Adrenal gland (tissue), 12 donors: ENCODE measurements around the gene LMBR1L. TPM values are rescaled to one million over a fixed set of nuclear protein-coding genes. Genes with fewer than 3 reads are reported as not detected.

Experiments
- DNase-seq, 7 donors: peaks; one replicate each; pipeline ENCODE4 v3.0.0-alpha.2; 2019 to 2020
- H3K27ac ChIP-seq, 5 donors: fragments of 200-600 bp; sonication (generic) in 4 of 5; 1 replicate in 3 of 5; 2 replicates in 2 of 5; pipeline versions ENCODE4 v1.5.1 to v1.8.0; 2016 to 2020; ENCODE audit warnings: mild to moderate bottlenecking in 1 of 5
- H3K27me3 ChIP-seq: fragments of 200-600 bp; 2 replicates; pipeline ENCODE4 v1.8.0; 2021
- H3K36me3 ChIP-seq, 2 donors: fragments of 200-600 bp; replicated peaks in 1 of 2; 1 replicate in 1 of 2; 2 replicates in 1 of 2; pipeline versions ENCODE4 v1.5.1 to v1.8.0; 2018 to 2022
- H3K4me1 ChIP-seq, 2 donors: fragments of 200-600 bp; replicated peaks in 1 of 2; 1 replicate in 1 of 2; 2 replicates in 1 of 2; pipeline versions ENCODE4 v1.5.1 to v1.8.0; 2018 to 2021
- H3K4me3 ChIP-seq, 4 donors: fragments of 200-600 bp; sonication (generic) in 3 of 4; one replicate each; pipeline ENCODE4 v1.5.1; 2016 to 2018
- H3K9me3 ChIP-seq, 3 donors: fragments of 200-600 bp; sonication (generic) in 1 of 3; replicated peaks in 1 of 3; 1 replicate in 2 of 3; 2 replicates in 1 of 3; pipeline versions ENCODE4 v1.5.1 to v1.8.0; 2016 to 2021
- POLR2A ChIP-seq, 2 donors: fragments of 450-650 bp; IDR thresholded peaks; one replicate each; pipeline ENCODE4 v1.6.1; 2017; ENCODE audit warnings: antibody characterized with exemption in 2 of 2, mild to moderate bottlenecking in 2 of 2, moderate library complexity in 1 of 2
- WGBS, 4 donors: extraction: QIAGEN DNeasy Blood & Tissue Kit in 2 of 4; methylation state at CpG; one replicate each; pipeline versions ENCODE4 v1.1.5 to v1.1.7; 2013 to 2017; 5-methylcytosine and 5-hydroxymethylcytosine counted together
- intact Hi-C, 2 donors: fragments of 100-400 bp; cut with DNase I; formaldehyde crosslinking; loops; one replicate each; pipeline versions ENCODE4 v1.14.1 to v1.15.0; 2022 to 2023
- polyA plus RNA-seq, 3 donors: library from polyadenylated mRNA; stranded (reverse); fragments of 200-250 nt in 2 of 3; fragments of 350-450 nt in 1 of 3; fragmentation: Illumina TruSeq in 1 of 3; extraction: RNeasy Lipid Tissue Mini Kit (QIAGEN cat#74804) in 1 of 3; gene quantifications; one replicate each; pipeline ENCODE4 v1.2.3, GENCODE V29; 2013 to 2014
- total RNA-seq, 9 donors: library from RNA; depleted of rRNA in 4 of 9; stranded (reverse); fragments of >200 nt in 4 of 9; fragments of 120-200 nt in 1 of 9; fragmentation: NEBNext Ultra II Directional in 1 of 9; extraction: Animal tissue kit (Norgen Biotek cat#: 25700) in 1 of 9; gene quantifications; one replicate each; pipeline versions ENCODE4 v1.1.0 to v1.2.4, GENCODE V29; 2013 to 2023
- TF ChIP-seq, protein P1 (sequence below), 6 experiments: fragments of 450-650 bp in 4 of 6; fragments of 200-600 bp in 2 of 6; sonication (generic) in 1 of 6; IDR thresholded peaks; 1 replicate in 5 of 6; 2 replicates in 1 of 6; pipeline versions ENCODE4 v1.5.1 to v1.8.0; 2016 to 2021; ENCODE audit warnings: antibody characterized with exemption in 6 of 6, mild to moderate bottlenecking in 2 of 6, moderate library complexity in 1 of 6
- donor health status: healthy with polysubstance abuse.
- donor health status: Bipolar disorder and iron deficiency.
- donor health status: DM: yes; HTN: yes; CAD: no.
- donor health status: DM: no; HTN: no; CAD: no.
- donor health status: DM: no; HTN: no; CAD: no.
- donor health status: DM: yes; HTN: yes; CAD: no.

Gene LMBR1L
- total and polyA plus RNA-seq, 12 donors = 20.6 to 136 (median 77.5) TPM

DNA sequence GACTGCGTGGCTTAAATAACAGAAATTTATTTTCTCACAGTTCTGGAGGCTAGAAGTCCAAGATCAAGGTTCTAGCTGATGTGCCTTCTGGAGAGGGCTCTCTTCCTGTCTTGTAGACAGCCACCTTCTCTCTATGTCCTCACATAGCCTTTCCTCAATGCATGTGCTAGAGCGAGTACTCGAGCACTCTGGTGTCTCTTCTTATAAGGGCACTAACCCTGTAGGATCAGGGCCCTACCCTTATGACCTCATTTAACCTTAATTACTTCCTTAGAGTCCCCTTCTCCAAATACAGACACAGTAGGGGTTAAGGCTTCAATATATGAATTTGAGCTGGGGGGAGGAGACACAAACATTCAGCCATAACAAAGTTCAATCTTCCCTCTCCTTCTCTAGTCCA, 26.2 kb downstream of the LMBR1L start:
- Histone ChIP-seq H3K36me3 (no peaks in the 10 kb centered on the region), H3K27me3 (no peaks in the 10 kb centered on the region), H3K27ac (no peak overlapping the region), H3K9me3 (no peaks in the 10 kb centered on the region), H3K4me1 (peaks cover 0 to 7% of the 10 kb centered on the region in 2 donors), H3K4me3 (no peak overlapping the region)
- intact Hi-C loops = no loop called here
- TF ChIP-seq, protein P1, sequence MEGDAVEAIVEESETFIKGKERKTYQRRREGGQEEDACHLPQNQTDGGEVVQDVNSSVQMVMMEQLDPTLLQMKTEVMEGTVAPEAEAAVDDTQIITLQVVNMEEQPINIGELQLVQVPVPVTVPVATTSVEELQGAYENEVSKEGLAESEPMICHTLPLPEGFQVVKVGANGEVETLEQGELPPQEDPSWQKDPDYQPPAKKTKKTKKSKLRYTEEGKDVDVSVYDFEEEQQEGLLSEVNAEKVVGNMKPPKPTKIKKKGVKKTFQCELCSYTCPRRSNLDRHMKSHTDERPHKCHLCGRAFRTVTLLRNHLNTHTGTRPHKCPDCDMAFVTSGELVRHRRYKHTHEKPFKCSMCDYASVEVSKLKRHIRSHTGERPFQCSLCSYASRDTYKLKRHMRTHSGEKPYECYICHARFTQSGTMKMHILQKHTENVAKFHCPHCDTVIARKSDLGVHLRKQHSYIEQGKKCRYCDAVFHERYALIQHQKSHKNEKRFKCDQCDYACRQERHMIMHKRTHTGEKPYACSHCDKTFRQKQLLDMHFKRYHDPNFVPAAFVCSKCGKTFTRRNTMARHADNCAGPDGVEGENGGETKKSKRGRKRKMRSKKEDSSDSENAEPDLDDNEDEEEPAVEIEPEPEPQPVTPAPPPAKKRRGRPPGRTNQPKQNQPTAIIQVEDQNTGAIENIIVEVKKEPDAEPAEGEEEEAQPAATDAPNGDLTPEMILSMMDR (IDR thresholded peaks at IDR 0.05) = no peak
- TF ChIP-seq POLR2A (IDR thresholded peaks at IDR 0.05) = no peak
- no peak for DNase-seq
- WGBS, 4 donors = 92 to 98% (median 95%) methylated on average over 3 of the region's 3 CpGs

DNA sequence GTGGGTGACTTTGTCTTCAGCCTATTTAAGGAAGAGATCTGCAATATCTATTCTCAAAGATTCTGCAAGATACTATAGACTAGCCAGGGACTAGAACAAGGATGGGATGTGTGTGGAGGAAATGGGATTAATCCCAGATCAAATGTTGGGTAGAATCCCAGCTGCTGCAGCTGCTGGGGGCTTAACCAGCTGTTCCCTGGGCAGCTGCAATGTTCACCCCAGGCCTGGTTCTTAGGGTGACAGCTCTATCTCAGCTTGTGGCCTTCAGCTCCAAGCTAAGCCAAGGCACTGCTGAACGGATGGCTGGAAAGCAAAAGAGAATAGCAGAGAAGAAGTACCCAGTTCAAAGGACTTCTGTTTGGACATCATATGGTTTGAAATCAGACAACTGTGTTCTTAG, 30.9 kb downstream of the LMBR1L start:
- WGBS, 4 donors = 63 to 77% (median 65%) methylated on average over 1 of the region's 1 CpG
- TF ChIP-seq, protein P1 (IDR thresholded peaks at IDR 0.05) = no peak
- no peak for TF ChIP-seq POLR2A (IDR thresholded peaks at IDR 0.05)
- intact Hi-C loops = no loop called here
- DNase-seq = no peak
- no peaks in the 10 kb centered on the region for H3K27me3 ChIP-seq
- H3K9me3 ChIP-seq = no peaks in the 10 kb centered on the region
- H3K4me1 ChIP-seq = no peaks in the 10 kb centered on the region
- H3K4me3 ChIP-seq = no peak overlapping the region
- H3K36me3 ChIP-seq = no peaks in the 10 kb centered on the region
- H3K27ac ChIP-seq = no peak overlapping the region

DNA sequence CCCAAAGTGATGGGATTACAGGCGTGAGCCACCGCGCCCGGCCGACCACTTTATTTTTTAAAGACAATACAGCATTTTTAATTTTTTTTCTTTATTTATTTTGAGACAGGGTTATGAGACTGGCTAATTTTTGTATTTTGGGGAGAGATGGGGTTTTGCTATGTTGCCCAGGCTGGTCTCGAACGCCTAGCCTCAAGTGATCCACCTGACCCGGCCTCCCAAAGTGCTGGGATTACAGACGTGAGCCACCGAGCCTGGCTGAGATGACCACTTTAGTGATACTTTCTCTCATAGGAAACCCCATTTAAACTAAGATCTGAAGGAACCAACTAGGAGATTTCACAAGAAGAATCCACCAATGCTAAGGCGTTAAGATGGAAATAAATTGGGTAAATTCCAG, 39.7 kb downstream of the LMBR1L start:
- TF ChIP-seq, protein P1 (IDR thresholded peaks at IDR 0.05) = no peak
- no peak for TF ChIP-seq POLR2A (IDR thresholded peaks at IDR 0.05)
- no peaks in the 10 kb centered on the region for H3K9me3 ChIP-seq
- WGBS, 4 donors = 86 to 98% (median 92%) methylated on average over 11 of the region's 11 CpGs
- H3K27ac ChIP-seq = no peak overlapping the region
- no peak for DNase-seq
- peaks cover 0 to 10% of the 10 kb centered on the region in 2 donors for H3K4me1 ChIP-seq
- intact Hi-C loops = no loop called here
- no peaks in the 10 kb centered on the region for H3K27me3 ChIP-seq
- no peak overlapping the region for H3K4me3 ChIP-seq
- no peaks in the 10 kb centered on the region for H3K36me3 ChIP-seq

DNA sequence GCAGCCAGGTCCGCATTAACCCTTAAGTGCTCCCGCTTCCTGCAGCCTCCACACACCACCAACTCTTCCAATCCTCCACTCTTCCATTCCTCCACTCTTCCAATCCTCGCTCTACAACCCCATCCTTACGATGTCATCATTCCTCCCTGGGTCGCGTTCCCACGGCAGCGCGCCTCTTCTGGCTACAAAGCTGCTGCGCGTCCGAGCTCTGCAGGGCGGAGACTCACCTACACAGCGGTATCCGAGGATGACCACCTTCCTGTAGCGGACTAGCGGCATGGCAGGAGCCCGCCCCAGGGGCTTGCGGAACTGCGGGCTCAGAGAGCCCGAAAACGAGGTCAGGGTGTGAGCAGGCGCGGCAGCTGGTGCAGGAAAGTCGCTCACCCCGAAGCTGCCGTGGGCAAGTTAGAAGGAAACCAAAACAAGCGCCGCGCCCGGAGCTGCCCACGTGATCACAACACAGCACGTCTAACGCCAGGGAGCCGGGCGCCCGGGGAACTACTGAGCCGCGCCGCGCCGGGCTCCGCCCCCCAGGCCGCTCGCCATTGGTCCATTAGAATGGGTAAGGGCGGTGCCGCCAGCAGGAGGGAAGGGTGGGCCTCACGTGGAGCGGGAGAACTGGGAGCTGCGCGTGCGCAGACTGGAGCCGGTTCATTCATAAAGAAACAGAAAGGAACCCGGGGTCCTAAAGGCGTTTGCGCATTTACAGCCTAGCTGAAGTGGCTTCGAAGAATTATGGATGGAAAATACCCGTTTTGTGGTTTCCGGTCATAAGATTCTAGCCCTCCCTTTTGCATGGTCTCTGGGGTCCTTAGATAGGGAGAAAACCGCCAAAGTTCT, 40.9 kb downstream of the LMBR1L start, which contains the start of gene RHEBL1:
Gene RHEBL1, minus strand, starts transcription at position 473 of the 840 bp plus-strand sequence. Its CDS starts 194 bp downstream, at position 279.
- Histone ChIP-seq H3K27me3 (no peaks in the 10 kb centered on the region), H3K4me1 (peaks cover 0 to 10% of the 10 kb centered on the region in 2 donors), H3K9me3 (no peaks in the 10 kb centered on the region), H3K4me3 (peak within 1 kb of the TSS in 3 of 4 donors; percentile 57 to 85 (median 81)), H3K36me3 (no peaks in the 10 kb centered on the region), H3K27ac (peak within 1 kb of the TSS in 4 of 5 donors; percentile 41 to 88 (median 79))
- peak in 1 of 2 donors; percentile 83 for TF ChIP-seq POLR2A (IDR thresholded peaks at IDR 0.05)
- TF ChIP-seq, protein P1 (IDR thresholded peaks at IDR 0.05) = no peak
- 0 to 1% (median 0%) methylated on average over 33 to 60 of the region's 60 CpGs for WGBS, 4 donors
- intact Hi-C loops = loop anchor here (10.0 kb wide), 1 partner anchor 55 kb away; no protein-coding TSS in a partner anchor
- peak; percentile 98 to 100 (median 99) for DNase-seq
